Measurements from ENCODE around the gene SUN5. TPM values are rescaled to one million over a fixed set of nuclear protein-coding genes. Genes with fewer than 3 reads are reported as not detected.

SUN5 gene
- total and polyA plus RNA-seq, 2 donors (not counting 3 experiments of a cell fraction or from before 2014, with no cell fraction given), result not detected

GRCh38 chr20:33023439-33024242, 19.4 kb upstream of the SUN5 start:
- FAIRE-seq, result no peak
- Histone ChIP-seq H3K27ac (ENCODE audit: insufficient read depth, low read depth, low read length) (no peak overlapping the region), H2AFZ (ENCODE audit: low read depth, low read length) (no peak overlapping the region), H3K27me3 (ENCODE audit: control insufficient read depth in 2 of 2, insufficient read depth in 2 of 2, low read length in 2 of 2) (no peaks in the 10 kb centered on the region), H3K4me2 (ENCODE audit: insufficient read depth, low read length) (no peak overlapping the region), H3K4me1 (ENCODE audit: control insufficient read depth, extremely low read depth, insufficient read depth, low read length) (no peaks in the 10 kb centered on the region), H3K9ac (replicated peaks; ENCODE audit: extremely low read depth, insufficient read depth, low read length) (no peak overlapping the region), H3K9me3 (replicated peaks; ENCODE audit: control insufficient read depth, insufficient read depth, low read length) (no peaks in the 10 kb centered on the region), H3K36me3 (ENCODE audit: control insufficient read depth in 2 of 2, extremely low read depth in 1 of 2, insufficient read depth in 2 of 2, low read length in 2 of 2) (no peaks in the 10 kb centered on the region), H3K79me2 (ENCODE audit: control insufficient read depth, insufficient read depth, low read length) (no peaks in the 10 kb centered on the region), H4K20me1 (replicated peaks; ENCODE audit: control insufficient read depth, extremely low read depth, insufficient read depth, low read length) (no peaks in the 10 kb centered on the region), H3K4me3 (replicated peaks in 1 of 3; ENCODE audit: insufficient read depth in 1 of 3, low read depth in 1 of 3, low read length in 3 of 3) (no peak overlapping the region), H3K9me1 (replicated peaks; ENCODE audit: control insufficient read depth, extremely low read depth, insufficient read depth, low read length) (no peaks in the 10 kb centered on the region)
- DNase-seq (ENCODE audit: low read depth, low spot score), result no peak
- no TSS peak for BruUV-seq (replicated peaks)
- TF ChIP-seq FOS (IDR thresholded peaks at IDR 0.05; ENCODE audit: borderline replicate concordance, insufficient read depth, low read length), result no peak
- TF ChIP-seq MAX (IDR thresholded peaks at IDR 0.05; ENCODE audit: insufficient read depth, insufficient read length), result no peak
- no peak for TF ChIP-seq GATA2 (IDR thresholded peaks at IDR 0.05; ENCODE audit: insufficient read depth, insufficient read length, low read depth, low read length)
- TF ChIP-seq POLR2AphosphoS5 (IDR thresholded peaks at IDR 0.05; ENCODE audit: insufficient read depth, low read depth, low read length), result no peak
- no peak for TF ChIP-seq EZH2 (IDR thresholded peaks at IDR 0.05; ENCODE audit: borderline replicate concordance, low read depth, low read length, severe bottlenecking)
- no peak for TF ChIP-seq CTCF (IDR thresholded peaks at IDR 0.05; ENCODE audit: extremely low read depth in 1 of 2, insufficient read depth in 1 of 2, low read depth in 1 of 2, low read length in 2 of 2)
- TF ChIP-seq MYC (IDR thresholded peaks at IDR 0.05; ENCODE audit: low read depth, low read length), result no peak
- no peak for TF ChIP-seq JUN (IDR thresholded peaks at IDR 0.05; ENCODE audit: borderline replicate concordance, insufficient read depth, insufficient read length, low read depth)
- TF ChIP-seq POLR2A (IDR thresholded peaks at IDR 0.05; ENCODE audit: low read depth, low read length), result no peak
- intact Hi-C loops (cut with micrococcal nuclease) (no loop called here), dilution Hi-C loops (cut with MboI; ENCODE audit: extremely low pct_ligation_motif_present, low sequenced_read_pairs) (no loop called here)
- ChIA-PET POLR2A (no interaction called here), CTCF (no interaction called here)
